Measurements from ENCODE around the gene SLC46A1. TPM values are rescaled to one million over a fixed set of nuclear protein-coding genes. Genes with fewer than 3 reads are reported as not detected.

SLC46A1 gene
- total and polyA plus RNA-seq, 2 of the 8 experiments (the other 6 are each of a cell fraction or from before 2014, with no cell fraction given), result 5.3 to 8.7 TPM

- no peak for FAIRE-seq
- Histone ChIP-seq H4K5ac (ENCODE audit: insufficient read length, low read depth, low read length) (no peak overlapping the region), H3K27me3 (replicated peaks in 1 of 4; ENCODE audit: control insufficient read depth in 3 of 4, extremely low read depth in 1 of 4, insufficient read depth in 3 of 4, low read length in 3 of 4) (no peaks in the 10 kb centered on the region; a peak in 1 of 7 replicates), H3K23me2 (ENCODE audit: low read depth, low read length) (no peaks in the 10 kb centered on the region), H3K9me3 (ENCODE audit: insufficient read depth in 2 of 2, low read depth in 1 of 2, low read length in 1 of 2) (no peaks in the 10 kb centered on the region), H3K14ac (ENCODE audit: insufficient read length) (no peak overlapping the region), H3K9ac (replicated peaks in 1 of 4; ENCODE audit: extremely low read depth in 1 of 4, low read depth in 3 of 4, low read length in 3 of 4) (no peak overlapping the region), H3K79me2 (ENCODE audit: control insufficient read depth in 1 of 2, insufficient read depth in 2 of 2, low read length in 2 of 2) (no peaks in the 10 kb centered on the region), H3K23ac (ENCODE audit: insufficient read length) (no peak overlapping the region), H2AK5ac (ENCODE audit: low read depth, low read length) (no peak overlapping the region), H2BK5ac (ENCODE audit: low read depth, low read length) (no peak overlapping the region), H3K18ac (ENCODE audit: extremely low read depth, low read length) (no peak overlapping the region), H3K27ac (ENCODE audit: low read depth, low read length) (no peak overlapping the region), H3K79me1 (ENCODE audit: low read depth, low read length) (no peaks in the 10 kb centered on the region), H4K91ac (replicated peaks; ENCODE audit: insufficient read length, low read length) (no peak overlapping the region), H3K56ac (replicated peaks; ENCODE audit: insufficient read length, low read depth, low read length) (no peak overlapping the region), H2BK15ac (ENCODE audit: low read length) (no peak overlapping the region), H4K20me1 (replicated peaks in 1 of 2; ENCODE audit: control insufficient read depth in 1 of 2, insufficient read depth in 2 of 2, low read length in 2 of 2) (no peaks in the 10 kb centered on the region), H4K8ac (ENCODE audit: extremely low read depth, insufficient read depth, low read length) (no peak overlapping the region), H2BK20ac (ENCODE audit: low read length) (no peak overlapping the region), H3K4me3 (ENCODE audit: extremely low read depth in 1 of 4, insufficient read depth in 2 of 4, low read depth in 3 of 4, low read length in 4 of 4) (no peak overlapping the region), H2BK120ac (replicated peaks; ENCODE audit: low read depth, low read length) (no peak overlapping the region), H3K4me2 (ENCODE audit: insufficient read depth in 1 of 2, low read depth in 2 of 2, low read length in 2 of 2) (no peak overlapping the region), H2BK12ac (ENCODE audit: low read depth, low read length) (no peak overlapping the region), H3K4me1 (replicated peaks in 1 of 4; ENCODE audit: control insufficient read depth in 3 of 4, insufficient read depth in 4 of 4, low read length in 3 of 4) (no peaks in the 10 kb centered on the region; a peak in 1 of 7 replicates), H2AFZ (ENCODE audit: low read length) (no peak overlapping the region), H3K4ac (replicated peaks; ENCODE audit: insufficient read length, low read depth, low read length) (no peak overlapping the region), H3K36me3 (ENCODE audit: control insufficient read depth in 2 of 4, insufficient read depth in 4 of 4, low read length in 3 of 4) (no peaks in the 10 kb centered on the region)
- ChIA-PET CTCF (ENCODE audit: partially characterized antibody) (interaction anchor here (0.6 to 2.8 kb wide), 7 partner anchors 10 to 221 kb away, joined by 3 to 11 read pairs (median 3); partner anchors contain the start of gene SLC46A1), POLR2A (ENCODE audit: partially characterized antibody) (interaction anchor here (1.6 kb wide), 1 partner anchor 12 kb away, joined by 5 read pairs; no protein-coding TSS in a partner anchor)
- DNase-seq (ENCODE audit: low read depth in 1 of 2, low spot score in 2 of 2), result no peak
- WGBS, 2 experiments (ENCODE audit: extremely low coverage in 1 of 2, insufficient coverage in 1 of 2, insufficient read length in 1 of 2, insufficient replicate concordance in 2 of 2, low coverage in 1 of 2, low lambda C conversion rate in 2 of 2, missing lambda C conversion rate in 1 of 2), result 94% methylated on average over 7 of the region's 7 CpGs; no CpG with 5 or more reads in 1 of the 2 experiments
- TF ChIP-seq SP1 (IDR thresholded peaks at IDR 0.05; ENCODE audit: low read depth, low read length), result no peak
- no peak for TF ChIP-seq POU5F1 (IDR thresholded peaks at IDR 0.05; ENCODE audit: low read depth, low read length)
- TF ChIP-seq JUND (IDR thresholded peaks at IDR 0.05; ENCODE audit: low read length), result no peak
- TF ChIP-seq SAP30 (IDR thresholded peaks at IDR 0.05; ENCODE audit: insufficient read depth, insufficient replicate concordance, low read length), result no peak
- TF ChIP-seq SIRT6 (IDR thresholded peaks at IDR 0.05; ENCODE audit: low read length), result no peak
- no peak for TF ChIP-seq RFX5 (IDR thresholded peaks at IDR 0.05; ENCODE audit: borderline replicate concordance, low read depth, low read length)
- no peak for TF ChIP-seq JUN (IDR thresholded peaks at IDR 0.05; ENCODE audit: low read depth, low read length)
- TF ChIP-seq ZNF274 (IDR thresholded peaks at IDR 0.05; ENCODE audit: borderline replicate concordance, extremely low read depth, low read length), result no peak
- no peak for TF ChIP-seq EP300 (IDR thresholded peaks at IDR 0.05; ENCODE audit: borderline replicate concordance in 1 of 2, low read depth in 2 of 2, low read length in 2 of 2)
- TF ChIP-seq YY1 (IDR thresholded peaks at IDR 0.05; ENCODE audit: low read depth, low read length), result no peak
- no peak for TF ChIP-seq CTBP2 (IDR thresholded peaks at IDR 0.05; ENCODE audit: borderline replicate concordance, insufficient read depth, insufficient read length, low read length)
- TF ChIP-seq GTF2F1 (IDR thresholded peaks at IDR 0.05; ENCODE audit: borderline replicate concordance, low read depth, low read length), result no peak
- TF ChIP-seq SP2 (IDR thresholded peaks at IDR 0.05; ENCODE audit: low read length), result no peak
Measured at GRCh38 chr17:28394337-28395116, 11.5 kb downstream of the SLC46A1 start.
